Ramos (cell line): Measurements from ENCODE around the gene NOC3L.
"Not testable (repeated sequence)": the region's sequence is repeated elsewhere in the genome, so short reads cannot be mapped to it uniquely, and the experiment has no call there.

Experiments used
- in situ Hi-C: fragments of 300-500 bp; cut with MboI; formaldehyde crosslinking; loops from one replicate; pipeline ENCODE4 v1.14.3; 2022; ENCODE audit warnings: low sequenced_read_pairs; ENCODE audit not compliant: unreplicated experiment

NOC3L gene, protein sequence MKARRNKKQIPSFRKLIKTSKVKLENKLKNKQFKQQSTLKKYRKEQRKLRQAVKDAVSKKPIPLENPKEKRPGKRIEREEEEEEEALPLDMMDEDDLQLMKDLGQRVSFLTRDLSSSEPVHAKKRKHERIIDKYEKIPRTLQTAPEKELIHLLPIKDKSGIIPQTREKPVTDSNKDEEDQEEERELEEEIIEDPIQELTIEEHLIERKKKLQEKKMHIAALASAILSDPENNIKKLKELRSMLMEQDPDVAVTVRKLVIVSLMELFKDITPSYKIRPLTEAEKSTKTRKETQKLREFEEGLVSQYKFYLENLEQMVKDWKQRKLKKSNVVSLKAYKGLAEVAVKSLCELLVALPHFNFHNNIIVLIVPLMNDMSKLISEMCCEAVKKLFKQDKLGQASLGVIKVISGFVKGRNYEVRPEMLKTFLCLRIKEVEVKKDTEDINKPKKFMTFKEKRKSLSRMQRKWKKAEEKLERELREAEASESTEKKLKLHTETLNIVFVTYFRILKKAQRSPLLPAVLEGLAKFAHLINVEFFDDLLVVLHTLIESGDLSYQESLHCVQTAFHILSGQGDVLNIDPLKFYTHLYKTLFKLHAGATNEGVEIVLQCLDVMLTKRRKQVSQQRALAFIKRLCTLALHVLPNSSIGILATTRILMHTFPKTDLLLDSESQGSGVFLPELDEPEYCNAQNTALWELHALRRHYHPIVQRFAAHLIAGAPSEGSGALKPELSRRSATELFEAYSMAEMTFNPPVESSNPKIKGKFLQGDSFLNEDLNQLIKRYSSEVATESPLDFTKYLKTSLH

DNA sequence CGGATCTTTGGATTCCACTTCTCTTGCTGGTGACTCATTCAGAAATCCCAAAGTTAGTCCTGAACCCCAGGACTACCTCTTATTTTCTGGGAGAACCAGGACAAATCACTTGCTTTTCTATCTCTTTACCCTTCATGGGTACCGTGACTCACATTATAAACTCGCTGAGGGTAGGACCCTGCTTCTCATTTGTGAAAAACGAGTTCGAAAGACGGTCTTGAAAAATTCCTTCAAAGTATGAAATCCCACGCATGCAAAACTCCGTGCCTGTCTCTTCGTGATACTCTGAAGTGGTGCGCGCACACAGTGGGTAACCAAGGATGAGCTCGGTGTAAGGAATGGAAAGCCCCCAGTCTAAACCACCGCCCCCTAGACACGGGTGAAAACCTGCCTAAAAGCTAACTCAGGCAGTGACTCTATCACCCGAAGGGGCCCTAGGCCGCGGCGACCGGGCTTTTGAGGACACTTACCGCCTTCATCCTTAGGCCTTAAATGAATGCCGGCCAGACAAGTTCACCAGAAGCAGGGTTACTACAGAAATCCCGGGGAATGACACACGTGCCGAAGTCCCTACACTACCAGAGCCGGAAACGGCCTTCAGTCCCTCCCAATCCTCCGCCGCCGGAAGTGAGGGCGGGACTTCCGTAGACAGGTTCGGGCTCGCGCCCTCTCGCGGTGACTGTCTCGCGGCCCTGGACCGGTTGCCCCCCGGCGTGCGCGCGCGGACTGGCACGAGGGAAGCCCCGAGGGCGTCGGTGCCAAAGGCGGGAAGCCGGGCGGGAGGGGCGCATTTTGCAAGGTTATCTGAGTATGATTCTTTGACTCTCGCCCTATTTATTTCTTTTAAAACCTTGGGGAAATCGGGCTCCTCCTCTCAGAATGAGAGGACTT lies at the start of gene NOC3L:
Gene NOC3L (minus strand): TSS at position 580 of the 891 bp plus-strand sequence. CDS start 101 bp downstream, at position 479.
- in situ Hi-C loops = no loop called here

DNA sequence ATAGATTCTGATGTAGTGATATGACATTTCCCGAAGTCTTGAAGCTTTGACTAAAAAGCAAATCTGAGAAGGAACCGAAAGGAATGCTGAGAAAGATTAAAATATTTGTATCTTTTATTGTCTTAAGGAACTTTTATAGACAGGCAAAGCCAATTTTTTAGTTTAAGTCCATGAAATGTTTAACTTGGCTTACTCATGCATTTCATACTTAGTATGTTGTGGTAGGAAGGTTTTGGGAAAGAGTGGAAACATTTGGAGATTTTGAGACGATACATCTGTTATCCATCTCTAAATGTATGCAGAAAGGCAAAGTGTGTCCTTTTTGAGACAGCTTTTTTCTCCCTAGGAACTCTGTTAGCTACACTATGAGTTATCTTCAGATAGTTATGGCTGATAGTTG lies 49.7 kb upstream of the NOC3L start:
- in situ Hi-C loops = no loop called here

DNA sequence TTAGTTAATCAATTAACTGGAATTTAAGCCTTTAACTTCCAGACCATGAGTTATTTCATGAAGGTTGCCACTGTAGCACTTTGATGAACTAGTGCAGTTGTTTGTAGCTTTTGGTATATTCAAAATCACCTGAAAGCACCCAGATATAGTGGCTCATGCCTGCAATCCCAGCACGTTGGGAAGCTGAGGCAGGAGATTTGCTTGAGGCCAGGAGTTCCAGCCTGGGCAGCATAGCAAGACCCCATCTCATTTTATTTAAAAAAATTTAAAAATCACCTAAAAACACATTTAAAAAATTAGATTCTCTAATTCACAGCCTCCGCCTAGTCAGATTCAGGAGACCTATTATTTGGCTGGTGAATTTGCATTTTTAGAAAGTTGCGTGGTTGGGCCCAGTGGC lies 48.6 kb upstream of the NOC3L start:
- in situ Hi-C loops = no loop called here

DNA sequence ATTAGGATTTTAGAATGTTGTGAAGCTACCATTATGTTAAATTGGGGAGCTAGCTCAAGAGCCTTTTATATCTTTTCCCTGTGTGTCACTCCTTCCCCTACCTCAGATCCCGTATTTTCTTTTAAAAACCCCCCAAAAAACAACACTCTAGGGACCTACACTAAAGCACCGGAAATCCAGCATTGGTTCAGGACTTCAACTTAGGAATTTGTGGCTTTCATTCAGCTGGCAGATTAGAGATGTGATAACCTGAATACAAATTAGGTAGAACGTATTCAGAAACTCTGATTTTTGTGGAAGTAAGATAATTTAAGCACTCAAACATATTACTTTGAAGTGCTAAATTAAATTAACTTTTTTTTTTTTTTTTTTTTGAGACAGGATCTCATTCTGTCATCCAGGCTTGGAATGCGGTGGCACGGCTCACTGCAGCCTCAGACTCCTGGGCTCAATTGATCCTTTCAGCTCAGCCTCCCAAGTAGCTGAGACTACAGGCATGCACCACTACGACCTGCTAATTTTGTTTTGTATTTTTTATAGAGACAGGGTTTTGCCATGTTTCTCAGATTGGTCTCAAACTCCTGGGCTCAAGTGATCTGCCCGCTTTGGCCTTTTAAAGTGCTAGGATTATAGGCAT lies 46.4 kb upstream of the NOC3L start:
- in situ Hi-C loops = no loop called here

DNA sequence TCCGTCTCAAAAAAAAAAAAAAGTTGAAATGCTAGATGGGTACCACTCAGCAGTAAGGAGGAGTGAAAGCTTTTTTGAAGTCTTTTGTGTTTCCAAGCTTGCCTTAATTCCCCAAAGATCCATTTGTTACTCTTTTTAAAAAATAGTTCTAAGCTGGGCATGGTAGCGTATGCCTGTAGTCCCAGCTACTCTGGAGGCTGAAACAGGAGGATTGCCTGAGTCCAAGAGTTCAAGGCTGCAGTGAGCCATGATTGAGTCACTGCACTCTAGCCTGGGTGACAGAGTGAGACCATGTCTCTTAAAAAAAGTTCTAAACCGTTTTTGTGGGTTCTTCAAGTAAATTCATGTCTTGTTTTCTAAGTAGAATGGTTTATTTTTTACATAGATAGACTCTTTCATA lies 44.9 kb upstream of the NOC3L start:
- in situ Hi-C loops = no loop called here

DNA sequence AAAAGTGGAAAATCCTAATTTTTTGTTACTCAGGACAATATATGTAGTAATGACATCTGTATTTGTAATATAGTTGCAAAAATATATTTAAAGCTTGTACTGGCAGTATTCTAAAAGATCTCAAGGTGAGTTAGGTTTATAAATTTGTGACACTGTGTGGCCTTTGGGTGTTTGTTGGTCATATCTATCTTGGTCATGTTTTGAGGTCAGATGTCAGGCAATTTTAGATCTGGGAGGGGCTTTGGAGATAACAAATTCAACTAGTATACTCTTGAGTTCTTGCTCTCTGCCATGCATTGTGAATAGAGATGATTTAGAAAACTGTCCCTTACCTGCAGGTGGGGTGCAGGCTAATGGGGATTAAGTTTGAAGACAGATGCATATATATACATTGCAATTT lies 42.7 kb upstream of the NOC3L start:
- in situ Hi-C loops = no loop called here

DNA sequence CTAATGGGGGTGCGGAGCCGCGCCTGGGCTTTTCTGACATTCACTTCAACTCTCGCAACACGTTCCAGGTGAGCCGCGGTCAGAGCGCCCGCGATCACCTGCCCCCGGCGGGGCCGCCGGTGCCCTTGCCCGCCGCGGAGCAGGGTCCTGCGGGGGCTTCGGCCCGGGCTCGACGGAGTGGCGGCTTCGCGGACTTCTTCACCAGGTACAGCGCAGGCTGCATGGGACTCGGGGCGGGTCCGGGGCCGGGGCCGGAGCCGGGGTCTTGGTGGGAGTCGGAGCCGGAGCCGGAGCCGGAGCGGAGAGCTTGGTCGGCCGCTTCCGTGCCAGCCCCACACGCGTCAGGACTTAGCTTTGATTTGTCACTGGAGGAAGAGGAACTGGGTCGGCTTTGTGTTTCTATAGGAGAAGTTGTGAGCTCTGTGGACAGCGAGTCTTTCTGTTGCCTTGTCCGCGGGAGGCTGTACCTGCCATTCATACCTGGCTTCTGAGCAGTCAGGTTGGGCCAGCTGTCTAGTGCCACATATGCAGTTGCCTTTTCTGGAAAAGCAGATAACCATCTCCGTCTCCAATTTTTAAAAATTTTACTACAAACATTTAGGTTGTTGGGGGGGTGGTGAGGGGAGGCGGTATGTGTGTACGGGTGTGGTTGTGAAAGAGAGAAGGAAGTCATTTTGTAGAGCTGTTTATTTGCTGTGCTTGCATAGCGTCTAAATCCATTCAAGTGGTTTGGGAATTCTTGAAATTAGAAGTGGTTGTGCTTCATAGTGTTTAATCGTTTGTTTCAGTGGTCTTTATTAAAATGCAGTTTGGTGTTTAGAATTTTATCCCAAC lies 40.9 kb upstream of the NOC3L start:
- in situ Hi-C loops = no loop called here

DNA sequence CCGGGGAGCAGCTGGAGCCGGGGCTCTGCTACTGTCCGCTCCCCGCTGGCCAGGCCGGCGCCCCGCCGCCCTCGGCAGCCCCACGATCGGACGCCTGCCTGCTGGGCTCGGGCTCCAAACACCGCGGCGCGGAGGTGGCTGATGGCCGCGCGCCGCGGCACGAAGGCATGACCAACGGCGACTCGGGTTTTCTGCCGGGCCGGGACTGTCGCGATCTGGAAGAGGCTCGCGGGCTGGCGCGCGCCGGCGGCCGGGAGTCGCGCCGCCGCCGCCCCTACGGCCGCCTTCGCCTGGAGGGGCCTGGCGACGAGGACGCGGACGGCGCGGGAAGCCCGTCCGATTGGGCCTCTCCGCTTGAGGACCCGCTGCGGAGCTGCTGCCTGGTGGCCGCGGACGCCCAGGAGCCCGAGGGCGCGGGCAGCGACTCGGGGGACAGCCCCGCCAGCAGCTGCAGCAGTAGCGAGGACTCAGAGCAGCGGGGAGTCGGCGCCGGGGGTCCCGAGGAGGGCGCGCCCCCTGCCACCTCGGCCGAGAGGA lies 40.2 kb upstream of the NOC3L start:
- in situ Hi-C loops = no loop called here

DNA sequence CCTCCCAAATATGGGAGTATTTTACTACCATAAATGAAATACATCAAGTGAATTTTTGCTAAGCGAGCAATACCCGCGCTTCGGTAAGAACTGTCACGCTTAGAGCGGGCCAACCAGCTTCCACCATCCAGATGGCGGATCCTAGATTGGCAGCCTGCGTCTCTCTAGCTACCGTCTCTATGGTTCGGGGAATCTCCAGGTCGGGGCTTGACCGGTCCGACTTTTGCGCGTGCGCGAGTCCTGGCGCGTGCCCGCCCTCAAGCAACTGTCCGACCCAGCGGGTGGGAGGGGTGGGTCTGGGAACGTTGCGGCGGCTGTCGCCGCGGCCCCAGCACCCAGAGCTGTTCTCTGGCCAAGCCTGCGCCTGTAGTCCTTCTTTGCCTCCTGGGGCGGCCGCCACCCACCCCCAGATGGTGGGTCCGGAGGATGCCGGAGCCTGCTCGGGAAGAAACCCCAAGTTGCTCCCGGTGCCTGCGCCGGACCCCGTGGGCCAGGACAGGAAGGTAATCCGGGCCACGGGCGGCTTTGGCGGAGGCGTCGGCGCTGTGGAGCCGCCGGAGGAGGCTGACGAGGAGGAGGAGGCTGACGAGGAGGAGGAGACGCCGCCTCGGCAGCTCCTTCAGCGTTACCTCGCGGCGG lies 39.6 kb upstream of the NOC3L start, which contains the start of gene TBC1D12:
Gene TBC1D12 (plus strand): TSS at position 338 of the 639 bp plus-strand sequence. CDS start 73 bp downstream, at position 411.
- in situ Hi-C loops = no loop called here

DNA sequence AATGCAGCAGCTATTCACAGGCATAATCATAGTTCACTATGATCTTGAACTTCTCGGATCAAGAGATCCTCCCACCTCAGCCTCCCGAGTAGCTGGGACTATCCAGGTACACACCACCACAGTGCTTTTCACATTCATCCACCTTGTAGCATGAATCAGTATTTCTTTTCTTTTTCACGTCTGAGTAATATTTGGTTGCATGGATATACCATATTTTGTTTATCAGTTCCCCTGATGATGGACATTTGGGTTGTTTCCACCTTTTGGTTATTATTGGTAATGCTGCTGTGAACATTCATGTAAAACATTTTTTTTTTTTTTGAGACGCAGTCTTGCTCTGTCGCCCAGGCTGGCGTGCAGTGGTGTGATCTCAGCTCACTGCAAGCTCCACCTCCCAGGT lies 36.0 kb upstream of the NOC3L start:
- in situ Hi-C loops = no loop called here

DNA sequence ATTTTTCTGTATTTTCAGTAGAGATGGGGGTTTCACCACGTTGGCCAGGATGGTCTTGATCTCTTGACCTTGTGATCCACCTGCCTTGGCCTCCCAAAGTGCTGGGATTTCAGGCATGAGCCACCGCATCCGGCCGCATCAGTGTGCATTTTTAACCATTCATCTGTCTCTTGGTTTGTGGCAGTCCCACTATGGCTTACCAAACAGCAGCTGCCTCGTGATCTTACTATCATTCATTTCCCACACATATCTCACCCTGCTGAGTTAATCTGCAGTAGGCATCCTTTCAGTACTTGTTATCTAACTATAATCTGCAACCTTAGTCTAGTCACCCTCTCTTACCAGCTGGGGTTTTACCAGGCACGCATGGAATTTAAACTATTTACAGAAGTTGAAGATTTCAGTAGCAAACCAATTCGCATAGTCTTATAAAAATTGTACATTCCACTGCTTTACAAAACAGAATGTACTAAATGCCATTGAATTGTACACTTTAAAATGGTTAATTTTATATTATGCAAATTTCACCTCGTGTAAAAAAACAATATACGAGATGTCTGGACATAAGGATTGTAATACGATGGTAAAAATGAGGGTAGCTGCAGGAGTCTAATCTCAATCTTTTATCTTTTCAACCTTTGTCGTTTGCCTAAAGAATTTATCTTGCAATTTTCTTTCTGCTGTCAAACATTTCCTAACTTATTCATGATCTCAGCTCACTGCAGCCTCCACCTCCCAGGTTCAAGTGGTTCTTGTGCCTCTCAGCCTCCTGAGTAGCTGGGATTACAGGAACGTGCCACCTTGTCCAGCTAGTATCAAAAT lies 35.0 kb upstream of the NOC3L start:
- in situ Hi-C loops = no loop called here

DNA sequence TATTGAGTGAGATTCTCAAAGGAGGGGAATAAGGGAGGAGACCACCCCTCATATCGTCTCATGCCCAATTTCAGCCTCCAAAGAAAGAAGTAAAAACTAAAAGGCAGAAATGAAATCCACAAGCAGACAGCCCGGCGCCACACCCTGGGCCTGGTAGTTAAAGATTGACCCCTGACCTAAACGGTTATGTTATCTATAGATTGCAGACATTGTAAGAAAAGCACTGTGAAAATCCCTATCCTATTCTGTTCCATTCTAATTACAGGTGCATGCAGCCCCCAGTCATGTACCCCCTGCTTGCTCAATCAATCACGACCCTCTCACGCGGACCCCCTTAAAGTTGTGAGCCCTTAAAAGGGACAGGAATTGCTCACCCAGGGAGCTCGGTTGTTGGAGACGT lies 29.4 kb upstream of the NOC3L start:
- in situ Hi-C loops = not testable (repeated sequence)

DNA sequence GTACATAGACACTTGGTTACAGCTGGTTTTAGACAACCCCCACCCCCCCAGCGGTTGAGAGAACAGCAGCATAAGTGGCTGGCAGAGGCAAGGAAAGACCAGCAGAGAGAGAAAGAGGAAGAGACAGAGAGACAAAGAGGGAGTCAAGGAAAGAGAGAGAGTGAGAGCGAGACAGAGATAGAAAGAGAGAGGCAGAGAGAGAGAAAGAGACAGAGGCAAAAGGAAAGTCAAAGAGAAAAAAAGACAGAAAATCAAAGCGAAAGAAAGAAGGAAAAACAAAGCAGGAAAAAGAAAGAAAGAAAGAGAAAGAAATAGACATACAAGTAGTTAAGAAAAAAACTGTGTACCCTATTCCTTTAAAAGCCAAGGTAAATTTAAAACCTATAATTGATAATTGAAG lies 23.0 kb upstream of the NOC3L start:
- in situ Hi-C loops = not testable (repeated sequence)

DNA sequence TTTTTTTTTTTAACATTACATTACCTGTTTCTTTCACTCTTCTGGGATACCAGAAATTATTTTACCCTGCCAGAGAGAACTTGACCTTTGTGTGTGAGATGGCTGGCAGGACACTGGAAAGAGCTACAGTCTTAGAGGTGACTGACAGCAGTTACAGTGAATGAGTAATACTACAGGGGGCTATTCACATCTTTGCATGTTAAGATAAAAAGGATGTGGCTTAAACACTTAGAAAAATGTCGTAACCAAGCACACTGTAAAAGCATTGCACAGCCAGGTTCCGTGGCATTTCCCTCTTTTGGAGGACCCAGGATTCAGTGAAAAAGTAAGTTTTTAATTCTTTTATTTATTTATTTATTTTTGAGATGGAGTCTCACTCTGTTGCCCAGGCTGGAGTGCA lies 20.8 kb upstream of the NOC3L start:
- in situ Hi-C loops = no loop called here

DNA sequence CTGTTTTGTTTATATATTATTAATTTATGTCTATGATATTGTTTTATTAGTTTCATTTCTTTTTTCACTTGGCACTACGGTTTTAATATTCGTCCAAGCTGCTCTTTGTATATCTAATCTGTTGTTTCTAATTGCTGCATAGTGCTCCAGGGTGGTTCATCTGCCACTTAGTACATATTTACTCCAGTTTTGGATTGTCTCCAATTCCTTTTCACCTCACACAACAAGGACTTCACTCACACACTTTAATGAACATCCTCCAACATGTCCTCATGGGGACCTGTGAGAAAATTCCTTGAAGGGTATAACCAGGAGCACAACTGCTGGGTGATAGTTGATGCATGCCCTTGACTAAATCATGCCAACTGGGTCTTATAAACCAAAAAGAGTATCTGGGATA lies 14.1 kb upstream of the NOC3L start:
- in situ Hi-C loops = no loop called here

DNA sequence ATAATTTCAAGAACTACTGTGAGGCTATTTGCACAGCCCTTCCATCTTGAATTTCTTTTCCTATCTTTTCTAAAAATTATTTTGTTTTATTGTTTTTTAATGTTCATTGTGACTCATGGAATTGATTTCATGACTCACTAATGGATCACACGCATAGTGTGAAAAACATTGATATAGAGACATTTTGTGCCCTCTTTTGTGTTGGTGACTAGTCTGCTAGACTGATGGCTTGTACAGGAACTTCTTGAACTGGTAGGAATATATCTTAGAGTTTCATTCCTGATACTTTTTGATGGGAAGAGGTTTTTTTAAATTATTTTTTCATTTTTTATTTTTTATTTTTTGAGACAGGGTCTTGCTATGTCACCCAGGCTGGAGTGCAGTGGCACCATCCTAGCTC lies 12.6 kb upstream of the NOC3L start:
- in situ Hi-C loops = no loop called here

DNA sequence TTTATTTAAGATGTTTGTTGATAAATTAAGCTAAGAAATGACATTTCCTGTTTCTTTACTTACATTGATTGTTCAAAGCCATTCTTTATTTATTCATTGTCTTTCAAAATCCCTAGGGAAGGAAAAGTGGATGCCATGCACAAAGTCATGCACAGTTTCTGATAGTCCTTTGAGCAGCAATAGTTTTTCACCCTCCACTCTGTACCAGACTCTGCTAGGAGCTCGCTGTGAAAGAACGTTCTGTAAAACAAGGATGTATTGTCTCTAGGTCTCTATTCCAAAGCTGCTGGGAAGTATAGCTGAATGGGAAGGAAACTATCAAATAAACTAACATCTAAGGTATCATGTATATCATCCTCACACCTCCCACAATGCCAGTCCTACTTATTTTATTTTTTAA lies 7.8 kb upstream of the NOC3L start:
- in situ Hi-C loops = no loop called here

DNA sequence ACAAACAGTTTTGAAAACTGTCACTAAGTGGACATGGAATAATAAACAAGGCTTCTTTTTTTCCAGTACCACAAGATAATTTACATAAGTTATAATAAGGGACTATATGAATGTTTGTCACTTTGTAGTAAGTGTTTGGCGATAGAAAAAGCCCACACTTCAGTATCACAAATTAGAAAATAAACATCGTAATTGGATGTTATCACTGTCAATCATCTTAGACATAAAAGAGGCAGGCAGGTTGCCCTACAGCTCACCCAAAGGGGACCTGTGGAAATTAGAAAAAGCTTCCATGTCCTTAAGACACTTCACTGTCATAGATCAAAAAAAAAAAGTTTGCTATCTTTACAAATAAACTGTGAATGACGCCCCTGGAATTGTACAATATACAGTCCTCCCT lies 3.6 kb upstream of the NOC3L start:
- in situ Hi-C loops = no loop called here
